Measurements from ENCODE around the gene MRPL21. TPM values are rescaled to one million over a fixed set of nuclear protein-coding genes. Genes with fewer than 3 reads are reported as not detected.

MRPL21 gene
- polyA plus RNA-seq, 3 donors: 78.5 to 84.5 (median 82.6) TPM

DNA sequence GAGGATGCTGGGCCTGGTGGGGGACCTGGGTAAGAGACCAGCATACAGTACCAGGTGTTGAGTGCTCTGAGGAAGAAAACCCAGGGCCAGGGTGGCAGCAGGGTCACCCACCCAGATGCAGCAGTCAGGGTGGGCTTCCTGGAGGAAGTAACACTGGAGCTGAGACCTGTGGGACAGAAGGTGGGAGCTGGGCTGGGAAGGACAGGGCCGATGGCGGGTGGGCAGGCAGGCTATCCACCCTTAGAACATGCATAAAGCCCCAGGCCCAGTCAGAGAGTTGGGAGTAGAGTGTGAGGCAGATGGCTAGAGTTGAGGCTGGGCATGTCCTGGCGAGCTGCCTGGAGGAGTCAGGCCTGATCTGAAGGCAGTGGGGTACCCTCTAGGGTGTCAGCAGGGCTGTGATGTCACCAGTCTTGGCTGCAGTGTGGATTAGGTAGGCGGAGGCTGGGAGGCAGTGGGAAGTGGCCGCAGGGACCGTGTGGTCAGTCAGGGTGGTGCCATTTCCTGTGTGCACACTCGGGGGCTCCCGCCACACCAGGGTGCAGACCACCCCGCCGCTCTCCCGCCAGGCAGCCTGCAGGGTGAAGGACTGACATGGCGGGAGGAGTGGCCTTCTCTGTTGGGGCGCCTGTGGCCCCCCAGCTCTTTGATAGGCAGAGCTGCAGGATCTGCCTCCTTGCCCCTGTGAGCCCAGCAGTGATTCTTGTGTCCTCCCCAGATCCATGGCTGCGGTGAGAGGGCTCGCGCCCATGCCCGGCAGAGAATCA is 35.4 kb upstream of the MRPL21 start:
- no peak for DNase-seq (ENCODE audit: extremely low read depth in 1 of 11, low read depth in 9 of 11, low spot score in 4 of 11)

- no peak for DNase-seq (ENCODE audit: extremely low read depth in 1 of 11, low read depth in 9 of 11, low spot score in 4 of 11)
These were observed 34.5 kb upstream of the MRPL21 start for GRCh38 chr11:68938088-68938487.

DNA sequence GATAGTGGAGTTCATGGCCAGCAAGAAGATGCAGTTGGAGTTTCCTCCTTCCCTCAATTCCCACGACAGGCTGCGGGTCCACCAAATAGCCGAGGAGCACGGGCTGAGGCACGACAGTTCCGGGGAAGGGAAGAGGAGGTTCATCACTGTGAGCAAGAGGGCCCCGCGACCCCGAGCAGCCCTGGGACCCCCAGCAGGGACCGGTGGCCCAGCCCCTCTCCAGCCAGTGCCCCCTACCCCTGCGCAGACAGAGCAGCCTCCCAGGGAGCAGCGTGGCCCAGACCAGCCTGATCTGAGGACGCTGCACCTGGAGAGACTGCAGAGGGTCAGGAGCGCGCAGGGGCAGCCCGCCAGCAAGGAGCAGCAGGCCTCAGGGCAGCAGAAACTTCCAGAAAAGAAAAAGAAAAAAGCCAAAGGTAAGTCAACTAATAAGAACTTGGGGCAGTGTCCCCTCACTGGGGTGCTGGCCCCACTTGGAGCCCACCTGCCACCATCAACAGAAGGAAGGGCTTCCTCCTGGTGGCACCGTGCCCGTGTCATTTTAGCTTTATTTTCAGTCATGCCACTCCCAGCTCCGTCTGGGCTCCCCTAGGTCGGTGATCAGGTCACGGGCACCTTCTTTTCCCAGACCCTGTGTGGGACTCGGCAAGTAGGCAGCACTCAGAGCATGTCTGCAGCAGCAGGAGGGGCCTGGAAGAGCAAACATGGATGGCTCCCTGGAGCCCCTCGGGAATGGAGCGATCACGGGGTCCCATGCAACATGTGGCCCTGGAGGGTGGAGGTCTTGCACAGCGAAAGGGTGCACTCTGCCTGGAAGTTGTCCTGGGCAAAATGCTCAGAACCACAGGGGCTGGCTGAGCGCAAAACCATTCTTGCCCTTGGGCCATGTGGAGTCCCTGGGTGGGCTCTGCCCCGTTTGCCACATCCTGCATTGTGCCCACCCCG is 33.3 kb upstream of the MRPL21 start:
- DNase-seq (ENCODE audit: extremely low read depth in 1 of 11, low read depth in 9 of 11, low spot score in 4 of 11): no peak

DNA sequence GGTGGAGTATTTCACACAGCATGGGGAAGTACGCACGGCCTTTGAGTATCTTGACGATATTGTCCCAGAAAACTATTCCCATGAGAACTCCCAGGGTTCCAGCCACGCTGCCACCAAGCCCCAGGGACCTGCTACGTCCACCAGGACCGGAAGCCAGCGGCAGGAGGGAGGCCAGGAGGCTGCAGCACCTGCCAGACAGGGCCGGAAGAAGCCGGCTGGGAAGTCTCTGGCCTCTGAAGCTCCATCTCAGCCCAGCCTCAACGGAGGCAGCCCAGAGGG is 32.7 kb upstream of the MRPL21 start:
- DNase-seq (ENCODE audit: extremely low read depth in 1 of 11, low read depth in 9 of 11, low spot score in 4 of 11): no peak

DNA sequence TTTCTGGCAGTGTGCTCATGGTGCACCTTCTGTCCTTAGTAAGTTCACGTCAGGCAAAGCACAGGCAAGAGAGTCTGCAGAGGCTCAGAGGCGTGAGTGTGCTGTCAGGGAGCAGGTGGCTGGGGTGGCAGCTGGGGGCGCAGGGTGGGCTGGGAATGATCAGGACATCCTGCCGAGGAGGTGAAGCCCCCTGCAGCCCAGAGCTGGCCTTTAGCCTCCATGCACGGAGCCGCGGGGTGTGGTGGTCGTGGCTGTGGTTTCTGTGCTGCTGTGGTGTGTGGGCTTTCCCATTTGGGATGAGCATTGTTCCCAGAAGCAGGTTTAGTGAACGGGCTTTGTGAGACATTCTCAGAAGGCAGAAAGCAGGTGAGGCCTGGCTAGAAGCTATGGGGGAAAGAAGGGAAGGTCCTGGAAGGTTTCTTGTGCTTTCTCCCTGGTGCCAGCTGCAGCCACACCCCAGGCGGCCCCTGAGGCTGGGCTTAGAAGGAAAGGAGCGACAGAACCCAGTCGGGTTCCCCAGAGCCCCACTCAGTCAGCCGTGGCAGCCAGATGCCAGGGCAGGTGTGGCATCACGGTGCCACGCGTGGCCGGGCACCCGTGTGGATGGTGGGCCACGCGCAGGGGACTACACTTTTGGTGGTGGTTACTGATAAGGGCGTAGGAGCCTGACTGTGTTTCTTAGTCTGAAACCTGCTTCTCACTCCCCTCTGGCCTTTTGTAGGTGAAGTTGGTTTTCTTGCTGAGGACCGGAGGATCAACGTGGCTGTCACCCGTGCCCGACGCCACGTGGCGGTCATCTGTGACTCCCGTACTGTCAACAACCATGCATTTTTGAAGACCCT is 32.1 kb upstream of the MRPL21 start:
- DNase-seq (ENCODE audit: extremely low read depth in 1 of 11, low read depth in 9 of 11, low spot score in 4 of 11): no peak

GRCh38 chr11:68935066-68935465 is 31.4 kb upstream of the MRPL21 start:
- no peak for DNase-seq (ENCODE audit: extremely low read depth in 1 of 11, low read depth in 9 of 11, low spot score in 4 of 11)

- no peak for DNase-seq (ENCODE audit: extremely low read depth in 1 of 11, low read depth in 9 of 11, low spot score in 4 of 11)
These were observed 31.0 kb upstream of the MRPL21 start for GRCh38 chr11:68934666-68935065.

DNA sequence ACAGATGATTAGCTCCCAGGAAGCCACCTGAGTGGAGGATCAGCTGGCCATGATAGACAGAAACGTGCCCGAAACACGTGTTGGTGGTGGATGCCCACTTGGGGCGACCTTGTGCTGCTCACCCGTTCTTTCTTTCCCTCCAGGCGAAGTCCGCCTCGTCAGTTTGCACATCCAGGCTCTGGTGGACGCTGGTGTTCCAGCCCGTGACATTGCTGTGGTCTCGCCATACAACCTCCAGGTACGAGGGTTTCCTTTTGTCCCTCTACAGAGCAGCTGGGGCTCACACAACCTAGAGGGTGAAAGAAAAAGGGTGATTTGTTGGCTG is 30.7 kb upstream of the MRPL21 start:
- DNase-seq (ENCODE audit: extremely low read depth in 1 of 11, low read depth in 9 of 11, low spot score in 4 of 11): no peak

- DNase-seq (ENCODE audit: extremely low read depth in 1 of 11, low read depth in 9 of 11, low spot score in 4 of 11): no peak
These were observed 30.1 kb upstream of the MRPL21 start for GRCh38 chr11:68933605-68934320.

DNA sequence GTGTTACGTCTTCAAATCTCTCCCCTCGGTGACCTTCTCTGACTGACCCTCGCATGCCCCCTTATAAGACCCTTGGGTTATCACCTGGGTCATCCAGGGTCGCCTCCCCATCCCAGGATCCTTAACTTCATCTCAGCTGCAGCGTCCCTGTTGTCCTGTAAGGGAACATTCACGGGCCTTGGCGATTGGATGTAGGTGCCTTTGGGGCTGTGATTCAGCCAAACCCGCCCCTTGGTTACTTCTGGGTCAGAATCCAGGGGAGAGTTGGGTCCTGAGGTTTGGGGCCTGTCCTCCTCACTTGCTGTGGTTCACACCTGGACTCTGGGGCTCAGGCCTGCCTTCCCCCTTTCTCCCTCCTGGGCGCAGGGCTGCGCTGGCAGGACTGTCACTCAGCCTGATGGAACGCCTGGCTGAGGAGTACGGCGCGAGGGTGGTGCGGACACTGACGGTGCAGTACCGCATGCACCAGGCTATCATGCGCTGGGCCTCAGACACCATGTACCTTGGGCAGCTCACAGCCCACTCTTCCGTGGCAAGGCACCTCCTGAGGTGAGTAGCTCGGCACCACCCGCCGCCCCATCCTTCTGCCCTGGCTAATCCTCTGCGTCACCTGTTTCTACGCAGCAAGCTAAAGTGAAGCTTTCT is 29.4 kb upstream of the MRPL21 start:
- no peak for DNase-seq (ENCODE audit: extremely low read depth in 1 of 11, low read depth in 9 of 11, low spot score in 4 of 11)

DNA sequence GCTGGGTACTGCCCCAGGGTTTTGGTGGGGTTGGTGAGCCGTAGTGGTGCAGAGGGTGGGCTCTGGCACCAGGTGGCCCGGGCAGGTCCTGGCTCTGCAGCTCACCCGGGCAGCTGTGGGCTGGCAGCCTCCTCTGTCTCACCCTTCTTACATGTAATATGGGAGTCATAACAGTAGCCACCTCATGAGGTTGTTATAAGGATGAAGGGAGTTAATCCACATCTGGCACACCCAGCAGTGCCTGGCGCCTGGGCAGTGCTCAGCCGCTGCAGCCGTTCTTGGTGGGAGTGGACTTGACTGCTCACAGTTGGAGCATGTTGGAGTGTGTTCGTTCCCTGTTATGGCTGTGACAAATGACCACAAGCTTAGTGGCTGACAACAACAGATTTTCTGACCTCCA is 28.7 kb upstream of the MRPL21 start:
- no peak for DNase-seq (ENCODE audit: extremely low read depth in 1 of 11, low read depth in 9 of 11, low spot score in 4 of 11)

DNA sequence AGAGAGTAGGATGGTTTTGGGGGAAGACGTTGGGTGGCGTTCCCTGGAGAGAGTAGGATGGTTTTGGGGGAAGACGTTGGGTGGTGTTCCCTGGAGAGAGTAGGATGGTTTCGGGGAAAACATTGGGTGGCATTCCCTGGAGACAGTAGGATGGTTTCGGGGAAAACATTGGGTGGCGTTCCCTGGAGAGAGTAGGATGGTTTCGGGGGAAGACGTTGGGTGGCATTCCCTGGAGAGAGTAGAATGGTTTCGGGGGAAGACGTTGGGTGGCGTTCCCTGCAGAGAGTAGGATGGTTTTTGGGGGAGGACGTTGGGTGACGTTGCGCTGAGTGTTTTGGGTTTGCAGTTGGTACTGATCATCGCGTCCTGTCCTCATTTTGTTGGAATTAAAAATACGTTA is 28.3 kb upstream of the MRPL21 start:
- DNase-seq (ENCODE audit: extremely low read depth in 1 of 11, low read depth in 9 of 11, low spot score in 4 of 11): no peak

DNA sequence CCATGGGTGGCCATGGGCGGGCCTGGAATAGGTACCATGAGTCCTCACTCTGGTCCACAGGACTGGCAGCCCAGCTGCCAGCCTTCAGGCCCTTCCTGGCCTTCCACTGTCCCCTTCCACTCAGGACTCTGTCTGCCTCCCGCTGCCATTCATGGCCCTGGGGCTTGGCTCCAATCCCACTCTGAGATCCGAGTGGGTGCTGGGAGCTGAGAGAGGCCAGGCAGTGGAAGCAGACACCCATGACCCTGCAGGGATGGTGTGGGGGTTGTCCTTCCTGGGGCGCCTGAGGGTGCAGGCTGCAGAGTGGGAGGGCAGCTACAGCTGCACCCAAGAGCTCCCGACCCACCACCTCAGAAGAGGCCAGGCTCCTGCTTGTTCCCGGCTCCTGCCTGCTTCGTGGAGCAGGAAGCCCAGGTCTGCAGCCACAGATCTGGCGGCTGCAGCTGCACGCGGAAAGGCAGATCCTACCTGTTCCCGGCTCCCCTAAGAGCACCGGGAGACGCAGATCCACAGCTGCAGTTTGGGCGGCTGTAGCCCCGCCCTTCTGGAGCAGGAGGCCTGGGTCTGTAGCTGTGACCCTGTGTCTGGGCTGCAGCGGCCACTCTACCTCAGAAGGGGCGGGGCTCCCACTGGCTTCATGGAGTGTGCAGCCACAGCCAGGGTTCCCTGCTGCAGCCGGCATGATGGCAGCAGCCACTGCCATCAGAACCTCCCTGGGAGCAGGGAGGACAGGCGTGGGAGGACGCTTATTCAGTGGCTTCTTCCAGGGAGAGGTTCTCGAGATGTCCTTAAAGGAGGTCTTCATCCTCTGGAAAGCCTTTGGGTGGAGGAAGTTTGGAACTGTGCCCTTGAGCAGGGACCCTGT is 27.6 kb upstream of the MRPL21 start:
- DNase-seq (ENCODE audit: extremely low read depth in 1 of 11, low read depth in 9 of 11, low spot score in 4 of 11): no peak

- no peak for DNase-seq (ENCODE audit: extremely low read depth in 1 of 11, low read depth in 9 of 11, low spot score in 4 of 11)
These were observed 26.3 kb upstream of the MRPL21 start for GRCh38 chr11:68929706-68930570.

DNA sequence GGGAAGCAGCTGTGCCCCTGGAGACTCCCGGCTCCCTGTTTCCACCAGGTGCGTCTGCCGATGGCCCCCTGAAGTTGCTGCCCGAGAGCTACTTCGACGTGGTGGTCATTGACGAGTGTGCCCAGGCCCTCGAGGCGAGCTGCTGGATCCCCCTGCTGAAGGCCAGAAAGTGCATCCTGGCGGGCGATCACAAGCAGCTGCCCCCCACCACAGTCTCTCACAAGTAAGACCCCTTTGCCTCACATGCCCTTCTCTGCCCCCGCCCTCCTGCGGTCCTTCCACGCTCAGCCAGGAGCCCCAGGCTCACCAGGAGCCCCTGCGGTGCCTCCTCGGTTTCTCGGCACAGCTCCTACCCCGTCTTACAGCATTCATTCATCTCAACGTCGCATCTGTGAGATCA is 25.5 kb upstream of the MRPL21 start:
- no peak for DNase-seq (ENCODE audit: extremely low read depth in 1 of 11, low read depth in 9 of 11, low spot score in 4 of 11)

DNA sequence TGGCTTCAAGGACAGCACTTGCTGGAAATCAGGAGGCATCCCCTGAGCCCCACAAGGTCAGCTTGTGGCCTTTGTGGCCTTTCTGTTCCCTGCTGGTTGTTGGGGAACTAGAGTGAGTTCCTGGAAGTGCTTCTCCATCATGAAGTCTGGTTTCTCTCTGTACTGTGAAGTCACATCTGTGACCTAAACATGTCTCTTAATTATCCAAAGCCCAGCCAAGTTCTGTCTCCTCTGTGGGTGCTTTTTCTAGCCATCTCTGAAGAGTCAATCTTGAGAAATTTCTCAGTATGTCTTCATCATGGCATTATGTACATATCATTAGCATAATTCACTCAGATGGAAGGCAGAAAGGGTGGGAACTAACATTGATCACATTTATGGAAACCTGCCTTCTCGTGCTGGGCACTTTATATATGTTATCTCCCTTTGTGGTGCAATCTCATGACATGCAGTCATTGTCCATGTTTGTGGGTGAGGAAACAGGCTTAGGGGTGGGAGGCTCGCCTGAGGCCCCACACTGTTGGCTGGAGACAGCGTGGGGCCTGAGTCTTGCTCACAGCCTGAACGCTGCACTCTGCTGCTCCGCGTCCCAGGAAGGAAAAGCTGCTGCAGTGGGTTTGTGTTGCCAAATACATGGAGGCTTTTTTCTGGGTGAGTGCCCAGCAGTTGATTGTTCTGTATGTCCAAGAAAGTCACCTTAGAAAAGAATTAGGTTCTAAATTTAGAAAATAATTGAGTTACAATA is 24.7 kb upstream of the MRPL21 start:
- no peak for DNase-seq (ENCODE audit: extremely low read depth in 1 of 11, low read depth in 9 of 11, low spot score in 4 of 11)

Measured in renal cortex interstitium (tissue), 11 donors.